HEK293 (cell line): ENCODE data around the gene ASCC3.

ENCODE experiments used
- GLI4 ChIP-seq: fragments of 450-650 bp; formaldehyde crosslinking; IDR thresholded peaks from 2 replicates; pipeline ENCODE4 v1.5.1; 2016; ENCODE audit warnings: missing biosample characterization, missing genetic modification characterization
- KLF1 ChIP-seq: fragments of 450-650 bp; formaldehyde crosslinking; IDR thresholded peaks from 2 replicates; pipeline ENCODE4 v1.5.1; 2016; ENCODE audit warnings: missing biosample characterization, missing genetic modification characterization
- ZNF121 ChIP-seq: fragments of 450-650 bp; formaldehyde crosslinking; IDR thresholded peaks from 2 replicates; pipeline ENCODE4 v1.5.1; 2016; ENCODE audit warnings: missing biosample characterization, missing genetic modification characterization
- ZNF175 ChIP-seq: fragments of 450-650 bp; formaldehyde crosslinking; IDR thresholded peaks from 2 replicates; pipeline ENCODE4 v1.5.1; 2016; ENCODE audit warnings: missing biosample characterization, missing genetic modification characterization
- ZNF280D ChIP-seq: fragments of 450-650 bp; formaldehyde crosslinking; IDR thresholded peaks from 2 replicates; pipeline ENCODE4 v1.5.1; 2016; ENCODE audit warnings: missing biosample characterization, missing genetic modification characterization
- ZNF423 ChIP-seq: fragments of 450-650 bp; formaldehyde crosslinking; IDR thresholded peaks from 2 replicates; pipeline ENCODE4 v1.5.1; 2016; ENCODE audit warnings: missing biosample characterization, missing genetic modification characterization
- ZNF513 ChIP-seq: fragments of 450-650 bp; IDR thresholded peaks from 2 replicates; pipeline ENCODE4 v1.5.1; 2018; ENCODE audit warnings: missing biosample characterization, missing genetic modification characterization
- ZNF561 ChIP-seq: fragments of 450-650 bp; IDR thresholded peaks from 2 replicates; pipeline ENCODE4 v1.5.1; 2018; ENCODE audit warnings: missing biosample characterization, missing genetic modification characterization, borderline replicate concordance
- ZNF777 ChIP-seq: fragments of 450-650 bp; formaldehyde crosslinking; IDR thresholded peaks from 2 replicates; pipeline ENCODE4 v1.5.1; 2017; ENCODE audit warnings: missing biosample characterization, missing genetic modification characterization, borderline replicate concordance
- TF ChIP-seq, protein P1 (sequence below): fragments of 450-650 bp; formaldehyde crosslinking; IDR thresholded peaks from 2 replicates; pipeline ENCODE4 v1.5.1; 2016; ENCODE audit warnings: missing biosample characterization, missing genetic modification characterization, low read depth
- TF ChIP-seq, protein P2 (sequence below): fragments of 450-650 bp; formaldehyde crosslinking; IDR thresholded peaks from 2 replicates; pipeline ENCODE4 v1.5.1; 2016; ENCODE audit warnings: missing biosample characterization, missing genetic modification characterization
- TF ChIP-seq, protein P3 (sequence below): fragments of 450-650 bp; formaldehyde crosslinking; IDR thresholded peaks from 2 replicates; pipeline ENCODE4 v1.5.1; 2016; ENCODE audit warnings: missing biosample characterization, missing genetic modification characterization

- TF ChIP-seq ZNF121 (no peak), KLF1 (no peak), ZNF423 (tag by site-specific recombination) (no peak), ZNF561 (tag by site-specific recombination) (no peak), GLI4 (tag by site-specific recombination) (no peak), ZNF777 (tag by site-specific recombination) (no peak), ZNF513 (no peak), ZNF175 (tag by site-specific recombination) (no peak), ZNF280D (tag by site-specific recombination) (no peak)
- TF ChIP-seq, protein P1, sequence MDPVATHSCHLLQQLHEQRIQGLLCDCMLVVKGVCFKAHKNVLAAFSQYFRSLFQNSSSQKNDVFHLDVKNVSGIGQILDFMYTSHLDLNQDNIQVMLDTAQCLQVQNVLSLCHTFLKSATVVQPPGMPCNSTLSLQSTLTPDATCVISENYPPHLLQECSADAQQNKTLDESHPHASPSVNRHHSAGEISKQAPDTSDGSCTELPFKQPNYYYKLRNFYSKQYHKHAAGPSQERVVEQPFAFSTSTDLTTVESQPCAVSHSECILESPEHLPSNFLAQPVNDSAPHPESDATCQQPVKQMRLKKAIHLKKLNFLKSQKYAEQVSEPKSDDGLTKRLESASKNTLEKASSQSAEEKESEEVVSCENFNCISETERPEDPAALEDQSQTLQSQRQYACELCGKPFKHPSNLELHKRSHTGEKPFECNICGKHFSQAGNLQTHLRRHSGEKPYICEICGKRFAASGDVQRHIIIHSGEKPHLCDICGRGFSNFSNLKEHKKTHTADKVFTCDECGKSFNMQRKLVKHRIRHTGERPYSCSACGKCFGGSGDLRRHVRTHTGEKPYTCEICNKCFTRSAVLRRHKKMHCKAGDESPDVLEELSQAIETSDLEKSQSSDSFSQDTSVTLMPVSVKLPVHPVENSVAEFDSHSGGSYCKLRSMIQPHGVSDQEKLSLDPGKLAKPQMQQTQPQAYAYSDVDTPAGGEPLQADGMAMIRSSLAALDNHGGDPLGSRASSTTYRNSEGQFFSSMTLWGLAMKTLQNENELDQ, result no peak
- TF ChIP-seq, protein P2, sequence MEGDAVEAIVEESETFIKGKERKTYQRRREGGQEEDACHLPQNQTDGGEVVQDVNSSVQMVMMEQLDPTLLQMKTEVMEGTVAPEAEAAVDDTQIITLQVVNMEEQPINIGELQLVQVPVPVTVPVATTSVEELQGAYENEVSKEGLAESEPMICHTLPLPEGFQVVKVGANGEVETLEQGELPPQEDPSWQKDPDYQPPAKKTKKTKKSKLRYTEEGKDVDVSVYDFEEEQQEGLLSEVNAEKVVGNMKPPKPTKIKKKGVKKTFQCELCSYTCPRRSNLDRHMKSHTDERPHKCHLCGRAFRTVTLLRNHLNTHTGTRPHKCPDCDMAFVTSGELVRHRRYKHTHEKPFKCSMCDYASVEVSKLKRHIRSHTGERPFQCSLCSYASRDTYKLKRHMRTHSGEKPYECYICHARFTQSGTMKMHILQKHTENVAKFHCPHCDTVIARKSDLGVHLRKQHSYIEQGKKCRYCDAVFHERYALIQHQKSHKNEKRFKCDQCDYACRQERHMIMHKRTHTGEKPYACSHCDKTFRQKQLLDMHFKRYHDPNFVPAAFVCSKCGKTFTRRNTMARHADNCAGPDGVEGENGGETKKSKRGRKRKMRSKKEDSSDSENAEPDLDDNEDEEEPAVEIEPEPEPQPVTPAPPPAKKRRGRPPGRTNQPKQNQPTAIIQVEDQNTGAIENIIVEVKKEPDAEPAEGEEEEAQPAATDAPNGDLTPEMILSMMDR (tag by site-specific recombination), result no peak
- TF ChIP-seq, protein P3, sequence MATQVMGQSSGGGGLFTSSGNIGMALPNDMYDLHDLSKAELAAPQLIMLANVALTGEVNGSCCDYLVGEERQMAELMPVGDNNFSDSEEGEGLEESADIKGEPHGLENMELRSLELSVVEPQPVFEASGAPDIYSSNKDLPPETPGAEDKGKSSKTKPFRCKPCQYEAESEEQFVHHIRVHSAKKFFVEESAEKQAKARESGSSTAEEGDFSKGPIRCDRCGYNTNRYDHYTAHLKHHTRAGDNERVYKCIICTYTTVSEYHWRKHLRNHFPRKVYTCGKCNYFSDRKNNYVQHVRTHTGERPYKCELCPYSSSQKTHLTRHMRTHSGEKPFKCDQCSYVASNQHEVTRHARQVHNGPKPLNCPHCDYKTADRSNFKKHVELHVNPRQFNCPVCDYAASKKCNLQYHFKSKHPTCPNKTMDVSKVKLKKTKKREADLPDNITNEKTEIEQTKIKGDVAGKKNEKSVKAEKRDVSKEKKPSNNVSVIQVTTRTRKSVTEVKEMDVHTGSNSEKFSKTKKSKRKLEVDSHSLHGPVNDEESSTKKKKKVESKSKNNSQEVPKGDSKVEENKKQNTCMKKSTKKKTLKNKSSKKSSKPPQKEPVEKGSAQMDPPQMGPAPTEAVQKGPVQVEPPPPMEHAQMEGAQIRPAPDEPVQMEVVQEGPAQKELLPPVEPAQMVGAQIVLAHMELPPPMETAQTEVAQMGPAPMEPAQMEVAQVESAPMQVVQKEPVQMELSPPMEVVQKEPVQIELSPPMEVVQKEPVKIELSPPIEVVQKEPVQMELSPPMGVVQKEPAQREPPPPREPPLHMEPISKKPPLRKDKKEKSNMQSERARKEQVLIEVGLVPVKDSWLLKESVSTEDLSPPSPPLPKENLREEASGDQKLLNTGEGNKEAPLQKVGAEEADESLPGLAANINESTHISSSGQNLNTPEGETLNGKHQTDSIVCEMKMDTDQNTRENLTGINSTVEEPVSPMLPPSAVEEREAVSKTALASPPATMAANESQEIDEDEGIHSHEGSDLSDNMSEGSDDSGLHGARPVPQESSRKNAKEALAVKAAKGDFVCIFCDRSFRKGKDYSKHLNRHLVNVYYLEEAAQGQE (tag by site-specific recombination), result no peak
Observed at GRCh38 chr6:100886076-100886475, 4.9 kb upstream of the ASCC3 start.
